ENCODE measurements around the gene ARFGAP3.

- TF ChIP-seq POLR2A (IDR thresholded peaks at IDR 0.05; ENCODE audit: low read depth, low read length) (no peak), TAF1 (IDR thresholded peaks at IDR 0.05; ENCODE audit: low read depth, low read length) (no peak)
Measured at GRCh38 chr22:42880815-42881214, 23.7 kb upstream of the ARFGAP3 start.

Measured in GM12891 (cell line).